T-helper 2 cell treated with Interferon-gamma antibody and Interleukin-4, amounts not matched to agents 100 ng/mL and 5 ng/mL, for 36 hours (primary cell): ENCODE results near the gene BCOR. TPM values are rescaled to one million over a fixed set of nuclear protein-coding genes. Genes with fewer than 3 reads are reported as not detected.

Experiments
- intact Hi-C: fragments of 100-400 bp; cut with micrococcal nuclease; formaldehyde crosslinking; loops from one replicate; pipeline ENCODE4 v1.15.1; 2023
- total RNA-seq: library from RNA; stranded (reverse); gene quantifications from 2 replicates; pipeline ENCODE4 v1.2.3, GENCODE V29; 2022

The BCOR gene
- total RNA-seq: 57.1 and 57.3 TPM in 2 replicates

DNA sequence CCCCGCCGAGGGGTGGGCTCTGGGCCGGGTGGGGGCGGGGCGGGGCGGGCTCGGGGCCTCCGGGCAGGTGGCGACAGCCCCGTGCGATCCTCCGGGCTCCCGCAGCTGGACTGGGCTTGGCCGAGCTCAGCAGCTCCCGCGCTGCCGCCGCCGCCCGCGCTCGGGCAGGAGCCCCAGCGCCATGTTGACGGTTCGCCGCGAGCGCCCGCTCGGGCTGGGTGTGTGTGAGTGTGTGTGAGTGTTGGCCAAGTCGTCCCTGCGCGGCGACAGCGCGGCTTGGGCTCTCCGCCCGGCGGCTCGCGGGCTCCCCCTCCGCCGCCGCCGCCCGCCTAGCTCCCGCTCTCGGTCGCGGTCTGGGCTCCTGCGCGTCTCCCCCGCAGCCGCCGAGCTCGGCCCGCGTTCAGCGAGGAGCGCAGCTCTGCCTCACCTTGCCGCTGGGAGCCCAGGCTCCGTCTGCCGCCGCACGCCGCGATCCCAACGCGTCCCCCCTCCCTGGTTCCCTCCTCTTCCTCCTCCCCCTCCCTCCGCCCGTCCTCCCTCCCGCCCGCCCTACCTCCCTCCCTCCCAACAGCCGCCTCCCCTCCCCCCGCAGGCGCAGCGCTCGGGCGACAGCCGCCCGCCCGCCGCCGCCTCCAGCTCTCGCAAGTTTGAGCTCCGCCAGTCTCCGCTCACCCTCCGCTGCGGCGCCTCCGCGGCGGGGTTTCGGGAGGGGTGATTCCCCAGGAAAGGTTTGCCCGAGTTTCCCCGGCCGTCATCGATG is at the start of gene BCOR:
Gene BCOR (minus strand): TSS at position 455 of the 760 bp plus-strand sequence. CDS start 20,029 bp downstream, outside the sequence.
- intact Hi-C loops: loop anchor here (1.0 to 10.0 kb wide), 9 partner anchors 9 to 1295 kb away; partner anchors contain the start of genes DDX3X and MID1IP1

DNA sequence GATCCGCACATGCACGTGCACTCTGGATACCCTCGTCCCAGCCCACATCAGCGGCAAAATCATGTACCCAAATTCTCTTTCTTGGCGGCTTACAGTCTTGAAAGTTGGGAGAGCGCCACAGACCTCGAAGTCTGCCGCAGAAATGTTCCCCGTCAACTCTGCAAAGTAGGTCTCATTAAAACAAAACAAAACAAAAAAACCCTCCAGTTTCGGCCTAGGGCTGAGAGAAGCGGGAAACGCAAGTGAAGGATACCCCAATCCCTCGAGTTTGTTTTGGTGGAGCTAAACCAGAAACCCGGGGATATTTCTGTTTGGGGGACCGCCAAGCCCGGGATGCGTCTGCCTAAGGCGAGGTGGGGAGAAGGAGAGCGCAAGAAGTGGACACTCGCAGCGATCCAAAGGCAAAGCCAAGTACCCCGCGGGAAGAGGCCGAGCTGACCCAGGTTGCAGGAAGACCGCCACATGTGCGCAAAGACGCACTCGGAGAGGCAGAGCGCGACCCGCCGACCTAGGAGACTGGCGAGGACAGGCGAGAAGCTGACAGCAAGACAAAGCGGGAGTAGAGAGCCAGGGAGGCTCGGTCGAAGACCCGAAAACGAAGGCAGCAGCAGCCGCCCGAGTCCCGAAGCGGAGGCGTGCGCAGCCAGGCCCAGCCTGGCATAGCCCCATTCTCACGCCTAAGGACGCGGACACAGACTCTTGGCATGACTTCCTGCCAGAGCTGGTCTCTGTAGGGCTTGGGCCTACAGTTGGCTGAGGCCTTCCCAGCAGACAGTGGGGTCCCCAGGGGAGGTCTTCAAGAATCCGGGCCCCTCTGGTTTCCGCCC is 49.6 kb upstream of the BCOR start:
- intact Hi-C loops: no loop called here

DNA sequence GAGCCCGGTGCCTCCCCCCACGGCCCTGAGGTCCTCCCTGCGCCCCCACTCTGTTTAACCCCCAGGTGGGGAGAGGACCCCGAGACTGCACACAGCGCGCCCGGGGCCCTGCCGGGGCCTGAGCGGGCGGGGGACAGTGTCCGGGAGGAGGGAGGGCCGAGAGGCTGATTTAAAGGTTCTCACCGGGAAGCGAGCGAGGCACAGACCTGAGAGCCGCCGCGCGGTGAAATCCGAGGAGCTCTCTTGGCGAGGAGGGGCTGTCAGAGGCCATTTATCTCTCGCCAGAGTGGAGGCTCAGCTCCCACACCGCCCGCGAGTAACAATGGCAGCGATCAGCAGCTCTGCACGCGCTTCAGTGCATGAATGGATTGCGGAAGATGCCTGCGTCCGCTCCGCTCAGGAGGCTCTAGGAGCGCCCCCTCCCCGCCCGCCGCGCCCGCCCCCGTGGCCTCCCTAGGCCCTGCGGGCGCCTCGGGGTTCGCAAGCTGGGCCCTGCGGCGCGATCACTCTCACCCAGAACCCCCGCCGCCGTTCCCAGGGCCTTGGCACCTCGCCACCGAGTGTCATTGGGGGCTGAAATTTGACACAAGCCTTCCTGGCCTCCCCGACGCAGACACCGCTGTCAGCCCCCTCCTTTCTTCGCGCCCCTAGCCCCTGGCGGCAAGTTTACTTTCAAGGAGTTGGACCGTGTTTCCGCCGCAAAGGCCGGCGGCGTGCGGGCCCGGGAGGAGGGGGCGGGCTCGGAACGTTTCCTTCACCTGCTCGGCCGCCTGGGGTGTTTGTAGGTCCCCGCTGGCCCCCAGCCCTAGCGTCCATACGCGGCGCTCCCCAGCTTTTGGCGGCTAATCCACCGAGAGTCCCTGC is 48.7 kb upstream of the BCOR start:
- intact Hi-C loops: no loop called here

DNA sequence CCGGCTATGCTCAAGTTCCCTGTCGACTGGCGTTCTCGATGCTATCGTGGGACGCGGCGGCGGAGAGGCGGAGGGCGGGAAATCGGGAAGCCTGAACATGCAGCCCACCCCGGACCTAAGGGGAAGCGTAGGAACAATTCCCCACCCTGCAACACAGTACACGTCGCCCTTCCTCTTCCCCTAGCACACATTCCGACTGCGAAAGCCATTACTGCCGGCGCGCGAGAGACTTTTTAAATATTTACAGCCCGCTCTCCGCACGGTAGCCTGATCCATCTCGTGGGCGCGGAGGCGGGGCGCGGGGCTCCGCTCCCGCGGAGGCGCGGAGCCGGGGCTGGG is 48.1 kb upstream of the BCOR start:
- intact Hi-C loops: no loop called here

DNA sequence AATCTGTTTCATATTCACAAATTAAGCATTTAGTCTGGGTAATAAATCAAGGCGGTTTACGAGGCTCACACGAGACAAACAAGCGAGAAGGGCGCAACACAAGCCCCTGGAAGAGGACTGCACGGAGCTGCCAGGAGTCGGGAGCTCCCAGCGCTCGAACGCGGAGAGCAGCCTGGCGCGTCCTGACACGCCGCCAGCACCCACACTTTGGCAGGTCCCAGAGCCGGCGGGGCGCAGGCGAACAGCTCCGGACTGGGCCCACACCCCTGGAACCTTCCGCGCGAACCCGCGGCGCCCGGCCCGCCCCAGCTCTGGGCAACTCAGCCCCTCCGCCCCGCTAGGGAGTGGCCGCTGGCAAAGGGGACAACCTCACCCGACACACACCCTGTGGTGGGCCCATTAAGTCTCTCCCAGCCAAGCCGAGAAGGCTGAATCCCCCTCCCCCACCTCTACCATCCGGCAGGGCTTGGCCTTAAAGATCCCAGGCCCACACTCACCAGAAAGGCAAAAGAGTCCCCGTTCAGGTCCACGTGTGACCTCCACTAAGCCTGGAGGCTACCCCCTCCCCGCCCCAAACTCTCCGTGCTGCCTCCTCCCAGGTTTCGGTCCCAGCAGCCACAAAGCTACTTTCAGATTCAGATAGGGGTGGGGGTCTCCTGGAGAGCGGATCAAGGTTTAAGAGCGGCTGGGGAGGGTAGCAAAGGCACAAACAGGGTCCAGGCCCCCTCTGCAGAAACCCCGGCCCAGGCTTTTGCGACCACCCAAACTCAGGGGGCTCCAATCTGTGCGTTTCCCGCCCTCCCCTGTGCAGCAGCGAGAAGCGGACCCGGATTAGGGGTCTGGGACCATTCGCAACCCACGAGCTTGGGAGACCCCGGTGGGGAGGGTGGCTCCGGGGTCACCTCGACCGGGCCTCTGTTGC is 47.5 kb upstream of the BCOR start:
- intact Hi-C loops: no loop called here

DNA sequence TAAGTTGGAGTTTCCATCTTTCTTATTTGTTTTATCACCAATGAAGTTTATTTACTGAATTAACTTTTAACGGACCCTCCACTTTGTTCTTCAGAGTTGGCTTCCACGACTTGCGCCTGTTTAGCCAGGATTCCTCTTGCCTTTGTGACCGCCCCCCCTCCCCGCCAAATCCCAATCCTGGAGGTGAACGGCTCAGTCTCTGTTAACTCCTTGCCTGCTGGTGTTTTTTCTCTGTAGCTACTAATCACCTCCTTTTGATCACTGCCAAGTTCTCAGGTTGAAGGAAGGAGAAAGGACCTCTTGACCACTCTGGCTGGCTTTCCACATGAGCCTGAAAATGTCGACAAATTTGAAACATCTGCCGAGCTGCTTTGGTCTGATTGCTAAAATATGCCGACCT is 46.8 kb upstream of the BCOR start:
- intact Hi-C loops: no loop called here

DNA sequence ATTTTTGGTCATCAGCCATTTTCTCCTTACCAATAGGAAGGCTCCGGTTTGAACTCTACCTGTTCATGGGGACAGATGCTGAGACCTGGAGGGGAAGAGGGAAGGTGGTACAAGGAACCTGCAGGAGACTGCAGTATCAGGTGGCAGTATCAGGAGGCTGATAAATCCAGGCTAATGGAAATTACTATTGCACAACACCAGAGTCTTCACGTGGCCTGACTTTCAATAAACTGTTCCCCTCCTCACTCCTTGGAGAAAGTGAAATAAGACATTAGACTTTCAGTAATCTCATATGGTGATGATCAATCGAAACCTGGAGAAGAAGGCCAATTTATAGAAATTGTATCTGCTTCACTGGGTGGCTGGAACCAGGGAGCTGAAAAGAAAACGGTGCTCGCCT is 46.2 kb upstream of the BCOR start:
- intact Hi-C loops: no loop called here

DNA sequence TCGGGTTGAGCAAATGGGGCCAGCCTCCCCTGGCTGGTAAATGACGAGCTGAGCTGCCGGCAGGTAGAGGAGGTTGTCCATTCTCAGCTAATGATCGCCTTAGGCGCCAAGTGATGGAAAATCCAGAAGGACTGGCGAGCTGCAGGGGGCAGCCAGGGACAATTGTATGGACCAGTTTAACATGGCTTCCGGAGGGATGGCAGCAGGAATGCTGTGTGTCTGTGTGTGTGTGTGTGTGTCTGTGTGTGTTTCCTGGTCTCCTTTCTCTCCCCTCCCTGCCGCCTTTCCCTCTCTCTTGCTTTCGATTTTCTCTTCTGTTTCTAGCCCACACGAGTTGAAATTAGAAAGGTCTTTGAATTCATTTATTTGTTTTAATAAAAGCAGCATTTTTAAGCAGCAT is 45.2 kb upstream of the BCOR start:
- intact Hi-C loops: no loop called here

DNA sequence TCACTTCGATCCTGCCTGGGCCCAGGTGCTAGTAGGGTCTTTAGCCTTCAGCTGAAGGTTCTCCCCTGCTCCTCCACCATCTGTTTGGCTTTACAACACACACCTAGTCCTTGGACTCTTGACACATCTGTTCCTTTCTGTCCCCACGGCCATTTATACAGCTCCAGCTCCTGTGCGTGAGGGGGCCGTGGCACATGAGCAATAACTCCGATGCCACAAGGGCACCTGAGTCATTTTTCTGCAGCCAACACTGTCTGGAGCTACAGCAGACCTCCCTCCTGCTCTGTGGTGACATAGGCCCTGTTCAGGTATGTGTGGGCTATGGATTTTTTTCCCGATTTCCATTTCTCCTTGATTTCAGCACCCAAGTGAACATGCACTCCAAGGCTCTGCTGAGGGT is 44.7 kb upstream of the BCOR start:
- intact Hi-C loops: no loop called here

DNA sequence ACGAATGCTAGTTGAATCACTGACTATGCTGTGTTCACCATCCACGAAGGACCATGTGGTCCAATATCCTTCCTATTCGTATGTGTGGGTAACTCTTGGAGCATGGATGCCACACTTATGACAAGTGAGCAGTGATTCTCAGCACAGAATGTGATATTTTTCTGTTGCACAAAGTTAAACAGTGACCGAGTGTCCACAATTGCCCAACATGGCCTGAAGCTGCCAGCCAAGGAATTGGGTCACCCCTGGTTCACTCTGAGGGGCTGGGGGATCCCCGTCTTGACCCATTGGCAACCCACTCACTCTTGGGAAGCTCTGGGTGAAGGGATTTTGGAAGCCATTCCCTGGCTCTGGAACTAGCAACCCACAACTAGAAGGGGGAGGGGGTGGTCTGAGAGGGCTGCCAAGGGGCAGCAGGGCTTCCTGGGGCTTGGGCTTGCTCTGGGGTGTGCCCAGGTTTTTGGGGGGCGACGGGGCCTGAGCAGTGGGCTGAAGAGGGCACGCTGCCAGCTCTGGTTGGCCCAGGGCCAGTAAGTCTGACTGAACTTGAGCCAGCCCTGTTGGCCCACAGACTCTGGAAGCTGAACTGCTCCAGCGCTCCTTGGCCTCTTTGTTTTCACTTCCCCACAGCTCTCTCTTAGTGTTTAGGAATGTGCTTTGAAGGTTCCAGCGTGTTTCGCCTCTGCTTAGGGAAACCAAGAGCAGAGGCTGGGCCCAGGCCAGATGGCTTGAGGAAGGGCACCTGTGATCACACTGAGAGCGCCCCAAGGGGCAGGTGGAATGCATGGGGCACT is 43.1 kb upstream of the BCOR start:
- intact Hi-C loops: no loop called here

DNA sequence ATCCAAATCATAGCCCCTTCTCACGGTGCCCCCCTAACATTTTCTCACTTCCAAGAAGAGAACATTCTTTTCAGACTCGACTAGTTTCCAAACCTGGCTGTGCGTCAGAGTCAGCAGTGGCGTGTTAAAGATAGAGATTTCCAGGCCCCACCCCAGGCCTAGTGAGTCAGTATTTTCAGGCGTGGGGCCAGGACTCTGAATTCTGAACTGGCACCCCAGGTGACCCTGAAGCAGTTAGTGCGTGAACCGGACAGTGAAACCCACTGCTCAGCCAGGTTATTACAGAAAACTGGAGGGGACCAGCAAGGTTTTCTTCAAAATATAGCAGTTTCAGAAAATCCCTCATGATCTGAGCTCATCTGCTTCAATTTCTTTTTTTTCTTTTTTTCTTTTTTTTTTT is 35.0 kb upstream of the BCOR start:
- intact Hi-C loops: no loop called here

DNA sequence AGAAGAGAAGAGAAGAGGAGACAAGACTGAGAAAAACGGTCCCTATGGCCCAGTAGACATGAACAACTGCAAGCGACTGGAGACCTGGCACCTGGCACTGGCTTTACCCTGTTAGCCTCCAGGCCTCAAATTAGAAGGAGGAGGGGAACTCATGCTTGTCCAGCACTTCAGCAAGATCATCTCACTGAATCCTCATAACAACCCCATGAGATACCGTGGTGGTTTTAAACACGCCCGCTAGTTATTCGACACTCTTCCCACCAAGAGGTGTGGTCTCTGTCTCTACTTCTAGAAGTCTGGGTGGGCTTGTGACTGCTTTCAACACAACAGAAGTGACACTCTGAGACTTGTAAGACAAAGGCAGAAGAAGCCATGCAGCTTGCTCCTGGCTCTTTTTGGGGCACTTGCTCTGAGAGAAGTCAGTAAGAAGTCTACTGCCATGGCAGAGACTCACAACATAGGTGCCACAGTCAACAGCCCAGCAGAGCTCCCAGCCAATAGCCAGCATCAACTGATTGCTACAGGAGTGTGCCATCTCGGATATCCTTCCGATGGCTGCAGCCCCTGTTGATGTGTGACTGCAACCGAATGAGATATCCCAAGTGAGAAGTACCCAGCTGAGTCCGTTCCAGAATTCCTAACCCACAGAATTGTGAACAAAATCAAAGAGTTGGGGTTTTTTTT is 34.0 kb upstream of the BCOR start:
- intact Hi-C loops: no loop called here

DNA sequence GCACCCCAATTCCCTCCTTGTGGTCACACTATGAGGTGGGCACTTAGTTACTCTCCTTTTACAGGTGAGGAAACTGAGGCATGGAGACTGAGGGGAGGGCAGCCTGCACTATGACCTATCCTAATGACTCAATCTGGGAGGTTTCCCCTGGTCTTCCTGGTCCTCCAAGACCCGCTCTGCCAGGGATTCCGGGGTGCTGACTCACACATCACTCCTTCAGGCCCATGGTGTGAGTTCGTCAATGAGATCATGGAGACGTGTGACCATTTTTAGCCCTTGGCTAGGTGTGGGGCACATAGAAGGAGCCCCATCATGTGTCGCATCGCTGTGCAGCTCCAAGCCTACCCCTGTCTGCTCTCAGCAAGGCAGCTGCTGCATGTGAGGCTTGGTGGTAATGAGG is 32.4 kb upstream of the BCOR start:
- intact Hi-C loops: no loop called here

DNA sequence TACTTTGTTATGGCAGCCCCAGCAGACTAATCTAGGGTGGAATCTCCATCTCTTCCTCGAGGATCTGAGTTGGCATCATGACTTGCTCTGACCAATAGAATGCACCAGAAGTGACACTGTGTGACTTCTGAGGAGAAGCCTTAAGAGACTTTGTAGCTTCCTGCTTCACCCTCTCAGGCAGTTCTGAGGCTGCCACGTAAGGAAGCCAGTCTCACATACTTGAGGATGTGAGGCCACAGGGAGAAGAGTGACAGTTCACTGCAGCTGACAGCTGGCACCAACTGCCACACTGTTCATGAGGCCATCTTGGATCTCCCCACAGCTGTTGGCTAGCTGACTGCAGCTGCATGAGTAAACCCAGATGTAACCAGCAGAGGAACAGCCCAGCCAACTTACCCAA is 29.3 kb upstream of the BCOR start:
- intact Hi-C loops: no loop called here

DNA sequence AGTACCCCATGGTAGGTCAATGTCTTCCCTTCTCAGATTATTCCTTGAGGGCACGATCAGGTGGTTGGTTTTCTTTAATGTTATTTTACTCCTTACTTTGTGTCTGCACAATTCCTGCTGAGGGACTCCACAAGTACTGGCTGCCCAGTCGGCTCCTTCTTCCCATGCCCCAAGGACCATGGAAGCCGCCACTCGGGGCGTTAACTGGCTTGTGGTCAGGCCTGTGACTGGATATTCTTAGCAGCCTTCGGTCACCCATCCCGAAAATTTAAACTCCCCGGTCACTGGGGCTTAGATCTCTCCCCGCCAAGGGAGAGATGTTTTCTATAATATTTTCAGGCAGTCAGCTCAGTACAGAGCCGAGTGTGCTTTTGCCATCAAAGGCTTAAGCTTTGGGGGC is 24.7 kb upstream of the BCOR start:
- intact Hi-C loops: no loop called here

DNA sequence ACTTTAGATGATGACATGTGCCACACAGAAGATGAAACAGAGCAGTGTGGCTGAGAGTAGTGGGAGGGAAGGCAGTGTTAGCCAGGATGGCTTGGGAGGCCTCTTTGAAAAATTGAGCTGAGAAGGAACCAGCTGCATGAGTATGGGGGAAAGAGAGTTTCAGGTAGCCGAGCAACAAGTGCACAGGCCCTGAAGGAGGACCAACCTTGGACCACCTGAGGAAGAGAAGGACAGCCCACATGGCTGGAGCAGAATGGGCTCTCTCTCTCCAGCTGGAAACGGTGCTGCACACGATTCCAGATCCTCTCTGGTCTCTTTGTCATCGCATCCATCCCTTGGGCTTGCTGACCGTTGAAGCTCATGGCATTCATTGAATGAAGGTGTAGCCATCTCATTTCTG is 23.9 kb upstream of the BCOR start:
- intact Hi-C loops: no loop called here

DNA sequence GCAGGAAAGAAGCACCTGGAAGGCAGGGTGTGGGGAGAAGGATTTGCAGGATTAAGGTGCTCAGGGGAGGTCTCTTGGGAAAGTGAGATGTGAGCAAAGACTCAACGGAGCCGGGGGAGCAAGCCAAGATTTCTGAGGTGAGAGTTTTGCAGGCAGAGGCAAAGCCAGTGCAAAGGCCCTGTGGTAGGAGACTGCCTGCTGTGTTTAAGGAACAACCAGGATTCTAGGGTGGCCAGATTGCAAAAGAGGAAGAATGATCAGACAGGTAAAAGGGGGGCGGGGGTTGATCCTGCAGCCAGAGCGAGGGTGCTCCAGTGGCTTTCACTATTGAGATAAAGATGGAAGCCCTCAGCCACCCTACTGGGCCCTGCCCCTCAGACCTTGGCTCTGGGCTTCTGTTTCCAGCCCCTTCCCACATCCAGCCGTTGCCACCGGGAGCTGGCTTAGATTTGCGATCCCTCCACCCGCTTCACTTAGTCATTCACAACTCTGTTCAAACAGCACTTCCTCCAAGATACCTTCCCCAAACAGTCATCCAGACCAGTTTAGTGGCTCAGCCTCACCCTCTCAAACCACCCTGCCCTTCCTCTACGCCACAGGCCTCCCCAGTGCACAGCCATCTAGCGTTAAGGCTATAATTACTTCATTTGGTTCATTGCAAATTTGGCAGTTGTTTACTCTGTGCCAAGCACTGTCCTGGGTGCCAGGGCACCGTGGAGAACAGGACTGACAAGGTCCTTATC is 23.3 kb upstream of the BCOR start:
- intact Hi-C loops: no loop called here

DNA sequence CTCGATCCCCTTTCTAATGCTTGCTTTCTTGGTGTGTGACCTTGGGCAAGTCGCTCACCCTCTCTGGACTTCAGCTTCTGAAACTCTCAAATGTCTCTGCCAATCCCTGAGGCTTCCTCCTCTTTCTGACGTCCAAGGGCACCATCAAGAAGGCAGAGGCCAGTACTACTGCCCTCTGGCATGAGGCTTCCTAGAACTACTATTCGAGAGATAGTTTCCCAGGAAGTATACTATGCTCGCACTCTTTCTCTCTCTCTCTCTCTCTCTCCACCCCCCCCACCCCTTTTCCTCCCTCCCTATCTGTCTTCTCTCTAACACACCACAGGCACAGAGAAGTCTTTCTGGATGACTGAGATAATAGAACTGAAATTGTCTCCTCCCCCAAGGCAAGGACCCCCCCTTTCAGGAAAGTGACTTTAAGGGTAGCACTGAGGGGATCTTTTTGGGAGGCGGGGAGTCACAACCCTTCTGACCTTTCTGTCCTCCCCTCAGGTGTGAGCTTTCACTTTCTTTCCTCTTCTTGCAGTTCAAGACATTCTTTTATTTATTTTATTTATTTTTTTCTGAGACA is 20.0 kb upstream of the BCOR start:
- intact Hi-C loops: no loop called here
